Measurements from ENCODE around the gene TAC4. TPM values are rescaled to one million over a fixed set of nuclear protein-coding genes. Genes with fewer than 3 reads are reported as not detected.

Gene TAC4
- total RNA-seq, 4 donors from 2014 or later: not detected

DNA sequence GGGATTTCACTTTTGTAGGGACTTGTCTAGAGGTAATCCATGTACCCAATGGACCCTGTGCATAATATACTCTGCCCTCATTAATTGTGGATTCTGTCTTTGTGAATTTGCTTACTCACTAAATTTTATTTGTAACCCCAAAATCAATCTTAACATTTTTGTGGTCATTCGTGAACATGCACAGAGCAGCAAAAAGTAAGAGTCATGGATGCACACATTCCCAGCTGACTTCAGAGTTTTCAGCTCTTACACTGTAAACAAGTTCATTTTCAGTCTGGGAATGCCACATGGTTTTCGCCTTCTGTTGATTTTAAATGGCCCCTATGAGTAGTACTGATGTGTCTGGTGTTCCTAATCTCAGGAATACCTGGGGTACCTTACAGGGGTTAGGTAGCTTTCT is 24.3 kb downstream of the TAC4 start:
- peaks cover 7 to 78% (median 12%) of the 10 kb centered on the region in 3 donors for H3K36me3 ChIP-seq
- no peaks in the 10 kb centered on the region for H3K9me3 ChIP-seq
- no peak overlapping the region for H3K27ac ChIP-seq
- no peak for TF ChIP-seq EP300 (IDR thresholded peaks at IDR 0.05)
- TF ChIP-seq, protein P1, sequence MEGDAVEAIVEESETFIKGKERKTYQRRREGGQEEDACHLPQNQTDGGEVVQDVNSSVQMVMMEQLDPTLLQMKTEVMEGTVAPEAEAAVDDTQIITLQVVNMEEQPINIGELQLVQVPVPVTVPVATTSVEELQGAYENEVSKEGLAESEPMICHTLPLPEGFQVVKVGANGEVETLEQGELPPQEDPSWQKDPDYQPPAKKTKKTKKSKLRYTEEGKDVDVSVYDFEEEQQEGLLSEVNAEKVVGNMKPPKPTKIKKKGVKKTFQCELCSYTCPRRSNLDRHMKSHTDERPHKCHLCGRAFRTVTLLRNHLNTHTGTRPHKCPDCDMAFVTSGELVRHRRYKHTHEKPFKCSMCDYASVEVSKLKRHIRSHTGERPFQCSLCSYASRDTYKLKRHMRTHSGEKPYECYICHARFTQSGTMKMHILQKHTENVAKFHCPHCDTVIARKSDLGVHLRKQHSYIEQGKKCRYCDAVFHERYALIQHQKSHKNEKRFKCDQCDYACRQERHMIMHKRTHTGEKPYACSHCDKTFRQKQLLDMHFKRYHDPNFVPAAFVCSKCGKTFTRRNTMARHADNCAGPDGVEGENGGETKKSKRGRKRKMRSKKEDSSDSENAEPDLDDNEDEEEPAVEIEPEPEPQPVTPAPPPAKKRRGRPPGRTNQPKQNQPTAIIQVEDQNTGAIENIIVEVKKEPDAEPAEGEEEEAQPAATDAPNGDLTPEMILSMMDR (IDR thresholded peaks at IDR 0.05): no peak
- TF ChIP-seq POLR2A (IDR thresholded peaks at IDR 0.05): no peak
- no peak overlapping the region for H3K4me3 ChIP-seq
- H3K27me3 ChIP-seq: no peaks in the 10 kb centered on the region
- DNase-seq (ENCODE audit: low spot score in 2 of 2): no peak
- WGBS, 2 donors: 73 to 91% methylated on average over 2 of the region's 2 CpGs
- peaks cover 0 to 15% (median 0%) of the 10 kb centered on the region in 4 donors for H3K4me1 ChIP-seq

- peak in 1 of 2 donors; percentile 48 for DNase-seq (ENCODE audit: low spot score in 2 of 2)
- no peak overlapping the region for H3K4me3 ChIP-seq
- no peak overlapping the region for H3K27ac ChIP-seq
- peaks cover 0 to 15% (median 0%) of the 10 kb centered on the region in 4 donors for H3K4me1 ChIP-seq
- TF ChIP-seq, protein P1 (IDR thresholded peaks at IDR 0.05): no peak
- TF ChIP-seq EP300 (IDR thresholded peaks at IDR 0.05): peak in 1 of 2 donors; percentile 52
- 62 to 74% methylated on average over 2 of the region's 2 CpGs for WGBS, 2 donors
- H3K27me3 ChIP-seq: no peaks in the 10 kb centered on the region
- no peaks in the 10 kb centered on the region for H3K9me3 ChIP-seq
- H3K36me3 ChIP-seq: peaks cover 7 to 78% (median 12%) of the 10 kb centered on the region in 3 donors
Measured at GRCh38 chr17:49822829-49823228, 25.0 kb downstream of the TAC4 start.

DNA sequence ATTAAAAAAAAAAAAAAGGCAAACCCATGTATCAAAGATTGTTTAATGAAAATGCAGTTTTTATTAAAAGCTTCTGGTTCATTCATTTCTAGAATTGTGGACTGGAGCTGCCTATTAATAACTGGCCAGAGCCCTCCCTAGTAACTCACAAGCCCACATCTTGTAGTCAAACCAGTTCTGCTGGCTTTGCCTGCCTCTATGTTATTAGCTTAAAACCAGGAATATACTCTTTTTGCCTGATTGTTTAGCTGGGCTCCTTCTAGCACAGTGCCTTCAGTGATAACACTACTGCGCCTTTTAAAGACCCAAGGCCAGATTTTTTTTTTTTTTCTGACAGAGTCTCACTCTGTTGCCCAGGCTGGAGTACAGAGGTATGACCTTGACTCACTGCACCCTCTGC is 26.0 kb downstream of the TAC4 start:
- no peaks in the 10 kb centered on the region for H3K27me3 ChIP-seq
- DNase-seq (ENCODE audit: low spot score in 2 of 2): no peak
- no peak overlapping the region for H3K4me3 ChIP-seq
- WGBS, 2 donors: 89 to 93% methylated on average over 1 of the region's 1 CpG
- H3K36me3 ChIP-seq: peaks cover 6 to 78% (median 7%) of the 10 kb centered on the region in 3 donors
- no peak overlapping the region for H3K27ac ChIP-seq
- no peaks in the 10 kb centered on the region for H3K9me3 ChIP-seq
- TF ChIP-seq POLR2A (IDR thresholded peaks at IDR 0.05): no peak
- no peak for TF ChIP-seq EP300 (IDR thresholded peaks at IDR 0.05)
- TF ChIP-seq, protein P1 (IDR thresholded peaks at IDR 0.05): no peak
- peaks cover 0 to 22% (median 3%) of the 10 kb centered on the region in 4 donors for H3K4me1 ChIP-seq

DNA sequence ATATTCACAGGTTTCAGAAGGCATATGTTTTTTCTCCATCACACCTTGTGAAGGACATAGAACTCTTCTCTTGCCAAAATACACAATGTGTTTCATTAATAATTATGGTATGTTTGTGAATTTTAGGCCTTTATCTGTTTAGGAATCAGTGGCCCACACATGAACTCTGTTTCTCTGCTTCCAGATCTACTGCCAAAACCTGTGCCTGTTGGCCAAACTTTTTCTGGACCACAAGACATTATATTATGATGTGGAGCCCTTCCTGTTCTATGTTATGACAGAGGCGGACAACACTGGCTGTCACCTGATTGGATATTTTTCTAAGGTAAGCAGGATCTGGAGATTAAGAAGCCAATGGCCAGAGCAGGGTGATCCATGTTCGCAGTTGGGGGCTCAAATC is 26.4 kb downstream of the TAC4 start:
- TF ChIP-seq, protein P1 (IDR thresholded peaks at IDR 0.05): no peak
- TF ChIP-seq POLR2A (IDR thresholded peaks at IDR 0.05): no peak
- TF ChIP-seq EP300 (IDR thresholded peaks at IDR 0.05): no peak
- Histone ChIP-seq H3K27ac (no peak overlapping the region), H3K4me1 (peaks cover 0 to 26% (median 5%) of the 10 kb centered on the region in 4 donors), H3K36me3 (peaks cover 1 to 78% (median 4%) of the 10 kb centered on the region in 3 donors), H3K4me3 (no peak overlapping the region), H3K27me3 (no peaks in the 10 kb centered on the region), H3K9me3 (no peaks in the 10 kb centered on the region)
- WGBS, 2 donors: 94 to 97% methylated on average over 2 of the region's 2 CpGs
- no peak for DNase-seq (ENCODE audit: low spot score in 2 of 2)

DNA sequence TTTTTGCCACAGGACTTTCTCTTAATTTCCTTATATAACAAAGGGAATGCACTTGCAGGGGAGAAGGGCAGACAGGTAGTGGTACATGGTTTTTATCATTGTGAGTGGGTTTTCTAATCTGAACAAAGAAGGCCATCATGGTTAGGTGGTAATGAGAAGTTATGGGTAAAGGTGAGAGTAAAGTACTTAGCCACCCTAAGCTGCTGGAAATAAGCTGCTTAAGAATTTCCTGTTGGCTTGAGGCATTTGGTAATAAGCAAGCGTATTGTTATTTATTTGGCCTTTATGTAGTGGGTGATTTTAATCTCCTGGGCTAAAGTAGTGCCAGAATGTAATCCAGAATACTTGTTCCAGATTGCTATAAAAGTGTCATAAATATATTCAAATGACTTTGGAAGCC is 27.1 kb downstream of the TAC4 start:
- peaks cover 0 to 72% (median 4%) of the 10 kb centered on the region in 3 donors for H3K36me3 ChIP-seq
- no peaks in the 10 kb centered on the region for H3K9me3 ChIP-seq
- H3K27me3 ChIP-seq: no peaks in the 10 kb centered on the region
- no peak for DNase-seq (ENCODE audit: low spot score in 2 of 2)
- no peak overlapping the region for H3K27ac ChIP-seq
- peaks cover 0 to 33% (median 8%) of the 10 kb centered on the region in 4 donors for H3K4me1 ChIP-seq
- 77 to 80% methylated on average over 1 of the region's 1 CpG for WGBS, 2 donors
- H3K4me3 ChIP-seq: no peak overlapping the region
- TF ChIP-seq POLR2A (IDR thresholded peaks at IDR 0.05) (no peak), EP300 (IDR thresholded peaks at IDR 0.05) (no peak)
- TF ChIP-seq, protein P1 (IDR thresholded peaks at IDR 0.05): no peak

All from tibial nerve (tissue), 4 donors.